NCI-H446 treated with DMSO at 0.1 percent for 48 hours (cell line): ENCODE measurements around the gene TNPO3.
"Not testable (repeated sequence)": the region's sequence is repeated elsewhere in the genome, so short reads cannot be mapped to it uniquely, and the experiment has no call there.

Source experiments
- DNase-seq: peaks from one replicate; lab custom pipeline; 2025; lab: John Stamatoyannopoulos, UW

TNPO3 gene

DNA sequence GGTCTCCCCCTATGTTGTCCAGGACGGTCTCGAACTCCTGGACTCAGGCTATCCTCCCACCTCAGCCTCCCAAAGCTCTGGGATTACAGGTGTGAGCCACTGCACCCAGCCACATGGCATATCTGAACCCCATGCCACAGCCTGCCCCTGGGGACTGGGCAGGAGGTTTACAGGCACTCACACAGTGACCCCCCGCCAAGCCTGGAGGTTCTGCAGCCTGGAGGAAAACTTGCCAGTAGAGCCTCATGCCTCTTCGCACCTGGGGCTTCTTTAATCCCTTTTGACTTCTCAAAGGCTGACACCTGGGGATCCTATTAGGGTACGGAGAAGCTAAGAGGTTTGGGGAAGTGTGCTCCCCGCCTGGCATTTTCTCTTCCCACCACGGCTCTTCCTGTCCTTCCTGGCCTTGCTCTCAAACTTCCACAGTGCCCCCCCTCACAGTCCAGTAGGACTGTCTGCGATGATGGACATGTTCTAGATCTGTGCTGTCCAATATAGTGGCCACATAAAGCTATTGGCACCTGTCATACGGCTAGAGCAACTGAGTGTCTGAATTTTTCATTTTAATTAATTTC lies 133.0 kb downstream of the TNPO3 start:
- DNase-seq, result no peak

DNA sequence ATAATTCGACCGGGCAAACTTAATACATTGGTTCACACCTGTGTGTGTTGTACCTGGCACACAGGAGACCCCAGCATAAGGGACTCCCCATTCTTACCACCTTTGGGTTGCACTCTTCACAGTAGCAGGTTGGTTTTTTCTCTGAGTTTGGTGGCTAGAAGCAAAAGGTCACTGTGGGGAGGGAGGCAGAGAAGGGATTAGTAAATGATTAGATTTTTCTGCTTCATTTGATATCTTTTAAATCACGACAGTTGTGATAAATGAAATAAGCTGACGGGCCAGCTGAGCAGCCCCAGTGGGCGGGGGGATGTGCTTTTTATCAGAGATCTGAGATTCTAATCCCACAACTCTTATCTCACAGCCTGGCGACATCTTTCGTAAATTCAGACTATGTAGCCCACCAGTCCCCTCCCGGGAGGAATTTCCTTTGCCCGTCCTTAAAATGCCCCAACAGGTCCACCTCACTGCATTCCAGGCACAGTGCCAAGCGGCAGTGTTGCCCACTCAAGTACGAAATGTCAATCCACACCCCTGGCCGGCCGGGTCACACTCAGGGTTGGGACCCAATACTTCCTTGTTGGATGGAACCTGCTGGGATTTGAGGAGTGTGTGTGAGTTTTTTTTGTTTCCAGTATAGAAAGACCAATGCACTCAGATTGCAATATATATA lies 133.9 kb downstream of the TNPO3 start:
- no peak for DNase-seq

DNA sequence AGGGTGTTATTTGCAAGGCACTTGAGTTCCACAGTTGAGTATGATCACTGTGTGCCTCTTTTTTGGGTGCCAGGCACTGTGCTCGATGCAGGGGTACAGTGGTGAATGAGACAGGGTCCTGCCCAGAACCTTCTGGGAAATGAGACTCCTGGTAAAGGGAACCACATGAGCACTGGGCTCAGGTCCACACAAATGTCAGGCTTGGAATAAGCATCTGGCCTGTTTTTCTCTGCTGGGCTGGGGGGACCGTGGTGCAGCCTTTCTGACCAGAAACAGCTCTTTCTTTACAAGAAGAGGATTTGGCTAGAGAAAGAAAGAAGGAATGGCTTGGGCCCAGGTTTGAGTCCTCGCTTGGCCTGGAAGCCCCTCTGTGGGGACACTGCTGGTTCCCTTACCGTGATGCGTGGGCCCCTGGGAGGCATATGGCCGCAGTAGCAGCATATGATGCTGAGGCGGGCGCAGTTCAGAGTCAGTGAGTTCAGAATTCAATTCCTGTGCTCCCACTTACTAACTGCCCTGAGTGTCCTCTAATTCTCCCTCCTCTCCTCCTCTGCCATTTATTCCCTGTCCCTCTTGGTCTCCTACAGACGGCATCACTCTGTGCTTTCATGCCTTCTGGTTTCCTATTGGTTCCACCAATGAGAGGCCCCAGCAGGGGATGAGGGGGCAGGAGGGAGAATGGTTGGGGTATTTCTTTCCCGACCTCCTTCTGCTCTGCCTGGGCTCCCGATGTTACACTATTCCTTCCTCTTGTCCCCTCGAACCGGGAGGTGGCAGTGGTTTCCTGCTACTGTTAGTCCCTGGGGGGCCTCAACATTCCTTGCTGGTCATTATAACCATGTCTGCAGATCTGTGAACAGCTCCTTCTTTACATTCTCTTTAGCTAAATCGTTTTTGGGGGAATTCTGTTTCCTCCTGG lies 134.8 kb downstream of the TNPO3 start:
- no peak for DNase-seq

DNA sequence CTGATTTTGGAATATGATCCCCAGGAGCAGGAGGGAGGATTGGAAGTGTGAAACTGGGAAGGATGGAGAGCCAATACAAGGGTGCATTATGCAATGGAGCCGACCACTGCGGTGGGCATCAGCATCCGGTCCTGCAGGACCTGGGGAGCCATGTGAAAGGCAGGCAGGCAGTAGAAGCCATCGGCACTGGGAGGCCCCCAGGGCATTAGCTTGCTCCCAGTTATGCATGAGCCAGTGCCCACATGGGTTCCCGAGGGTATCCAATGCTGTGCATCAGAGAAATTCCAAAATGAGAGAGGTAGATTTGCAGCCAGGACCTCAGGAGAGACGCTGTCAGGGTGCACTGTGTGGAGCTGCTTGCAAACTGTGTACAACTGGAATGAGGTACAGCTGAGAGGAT lies 135.7 kb downstream of the TNPO3 start:
- DNase-seq, result no peak

DNA sequence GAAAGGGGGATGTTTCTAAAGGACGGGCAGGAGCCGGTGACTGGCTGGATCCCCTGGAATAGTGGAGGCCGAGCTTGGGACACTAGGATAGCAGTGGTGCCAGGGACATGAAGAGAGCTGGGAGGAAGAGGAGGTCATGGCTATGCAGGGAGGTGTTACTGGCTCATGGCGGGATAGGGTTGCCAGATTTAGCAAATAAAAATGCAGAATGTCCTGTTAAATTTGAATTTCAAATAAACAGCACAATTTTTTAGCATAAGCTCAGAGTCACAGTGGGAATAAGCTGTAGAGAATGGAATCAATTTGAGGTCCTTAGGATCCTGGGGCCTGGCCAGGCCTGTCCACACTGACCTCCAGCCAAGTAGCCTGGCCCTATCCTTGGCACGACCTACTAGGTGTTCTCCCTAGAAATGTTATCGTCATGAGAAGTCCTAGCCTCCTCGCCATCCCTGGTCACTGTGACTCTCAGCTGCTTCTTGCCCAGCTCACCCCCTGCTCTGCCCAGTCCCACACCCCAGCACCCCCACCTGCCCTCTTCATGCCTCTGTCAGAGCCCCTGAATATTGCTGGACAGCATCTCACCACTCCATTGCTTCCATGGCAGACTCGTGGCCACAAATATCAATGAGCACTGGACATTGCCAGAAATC lies 136.8 kb downstream of the TNPO3 start:
- DNase-seq, result no peak

DNA sequence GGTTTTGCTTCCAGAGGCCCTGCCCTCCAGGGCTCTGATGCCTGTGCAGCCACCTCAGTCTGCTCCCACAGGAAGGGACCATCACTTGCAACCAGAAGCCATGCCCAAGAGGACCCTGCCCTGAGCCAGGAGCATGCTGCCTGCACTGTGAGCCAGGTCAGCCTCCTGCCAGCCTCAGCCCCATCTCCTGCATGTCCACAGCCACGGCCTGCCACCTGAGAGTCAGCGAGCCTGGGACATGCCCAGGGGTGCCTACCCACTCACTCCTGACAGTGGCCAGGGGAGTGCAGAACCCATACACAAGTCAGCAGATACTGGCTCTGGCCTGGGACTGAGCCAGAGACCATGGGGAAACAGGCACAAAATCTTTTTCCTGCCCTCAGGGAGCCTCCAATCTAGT lies 137.8 kb downstream of the TNPO3 start:
- DNase-seq, result no peak

DNA sequence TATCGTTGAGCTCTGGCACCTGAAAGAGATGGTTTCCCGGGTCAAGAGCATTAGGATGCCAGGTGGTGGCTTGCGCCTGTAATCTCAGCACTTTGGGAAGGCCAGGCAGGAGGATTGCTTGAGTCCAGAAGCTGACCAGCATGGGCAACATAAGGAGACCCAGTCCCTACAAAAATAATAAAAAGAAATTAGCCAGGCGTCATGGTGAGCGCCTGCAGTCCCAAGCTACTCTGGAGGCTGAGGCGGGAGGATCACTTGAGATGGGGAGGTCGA lies 138.3 kb downstream of the TNPO3 start:
- no peak for DNase-seq

DNA sequence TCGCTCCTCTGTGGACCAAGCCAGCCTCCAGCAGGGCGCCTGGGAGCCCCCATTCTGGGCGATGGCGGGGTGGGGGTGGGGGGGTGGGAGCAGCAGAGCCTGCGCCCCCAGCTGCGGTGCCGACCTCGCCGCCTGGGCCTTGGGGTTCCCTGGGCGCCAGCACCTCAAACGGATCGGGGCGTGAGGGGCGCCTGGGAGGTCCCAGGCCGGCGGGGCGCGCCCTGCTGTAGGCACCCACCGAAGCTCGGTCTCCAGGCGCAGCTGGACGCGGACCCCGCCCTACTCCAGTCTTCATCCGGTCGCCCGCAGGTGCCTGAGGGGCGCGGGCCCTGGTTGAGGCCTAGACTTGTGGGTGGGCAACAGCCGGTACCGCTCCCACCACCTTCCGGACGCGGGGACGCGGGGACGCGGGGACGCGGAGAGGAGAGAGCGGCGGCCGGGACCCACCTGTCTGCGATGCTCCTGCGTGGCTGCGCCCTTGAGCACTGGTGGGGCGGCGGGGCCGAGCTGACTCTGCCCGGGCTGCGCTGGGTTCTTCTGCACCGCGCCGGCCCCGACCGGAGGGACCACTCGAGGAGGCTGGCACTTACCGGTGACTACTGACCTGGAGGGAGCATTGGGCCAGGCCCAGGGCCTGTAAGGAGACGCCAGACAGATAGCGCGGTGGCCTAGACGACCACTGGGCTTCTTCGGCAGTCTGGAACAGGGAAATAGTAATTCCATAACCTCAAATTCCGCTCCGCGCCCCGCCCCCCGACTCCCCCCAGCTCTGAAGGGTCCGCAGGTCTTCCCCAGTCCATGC lies 138.9 kb downstream of the TNPO3 start:
- DNase-seq, result no peak

DNA sequence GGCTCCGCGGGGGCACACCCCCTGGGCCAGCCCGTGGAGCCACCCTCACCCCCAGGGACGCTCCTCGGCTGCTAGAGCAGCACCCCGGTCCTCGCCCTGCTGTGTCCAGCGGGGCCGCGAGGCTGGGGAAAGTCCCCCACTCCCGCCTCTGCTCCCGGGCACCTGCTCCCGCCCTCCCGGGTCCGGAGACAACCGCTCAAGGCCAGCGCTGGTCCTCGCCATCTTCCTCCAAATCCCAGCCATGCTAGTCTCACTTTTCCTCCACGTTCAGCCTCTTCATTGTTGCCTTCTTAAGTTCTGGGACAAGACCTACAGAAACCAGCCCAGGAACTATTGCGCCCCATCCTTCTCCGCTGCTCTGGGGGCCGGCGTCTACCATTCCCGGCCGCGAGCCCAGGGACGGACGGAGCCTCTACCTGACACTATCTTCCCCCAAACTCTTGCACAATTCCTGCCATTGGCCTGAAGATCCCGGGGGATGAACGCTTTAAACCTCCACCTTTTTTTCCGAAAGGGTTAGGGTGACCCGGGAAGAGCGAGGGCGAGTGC lies 139.6 kb downstream of the TNPO3 start:
- DNase-seq, result no peak

DNA sequence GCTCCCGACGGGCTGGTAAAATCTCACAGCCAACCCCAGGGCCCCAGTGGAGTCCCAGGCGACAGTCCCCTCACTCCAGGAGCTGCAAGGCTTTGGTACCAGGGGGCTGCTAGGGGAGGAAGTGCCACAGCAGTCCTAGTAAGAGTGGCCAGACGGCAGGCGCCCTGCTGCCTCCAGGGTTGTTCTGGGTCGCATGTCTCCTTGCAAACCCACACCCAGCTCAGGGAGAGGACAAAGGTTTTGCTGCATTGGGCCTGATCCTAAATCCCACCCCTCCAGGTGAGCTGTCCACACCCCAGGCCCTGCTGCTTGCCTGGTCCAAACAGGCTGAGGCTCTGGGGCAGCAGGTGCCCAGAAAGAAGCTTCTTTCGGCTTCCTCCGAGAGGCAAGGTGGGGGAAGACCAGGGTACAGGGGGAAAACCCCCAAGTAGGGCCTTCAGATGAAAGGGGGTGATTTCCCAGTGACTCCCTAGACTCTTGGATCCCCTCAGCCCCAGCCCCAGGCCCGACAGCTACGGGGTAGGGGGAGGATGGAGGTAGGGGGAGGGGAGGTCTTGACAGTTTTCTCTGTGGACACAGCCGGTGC lies 140.3 kb downstream of the TNPO3 start:
- no peak for DNase-seq

DNA sequence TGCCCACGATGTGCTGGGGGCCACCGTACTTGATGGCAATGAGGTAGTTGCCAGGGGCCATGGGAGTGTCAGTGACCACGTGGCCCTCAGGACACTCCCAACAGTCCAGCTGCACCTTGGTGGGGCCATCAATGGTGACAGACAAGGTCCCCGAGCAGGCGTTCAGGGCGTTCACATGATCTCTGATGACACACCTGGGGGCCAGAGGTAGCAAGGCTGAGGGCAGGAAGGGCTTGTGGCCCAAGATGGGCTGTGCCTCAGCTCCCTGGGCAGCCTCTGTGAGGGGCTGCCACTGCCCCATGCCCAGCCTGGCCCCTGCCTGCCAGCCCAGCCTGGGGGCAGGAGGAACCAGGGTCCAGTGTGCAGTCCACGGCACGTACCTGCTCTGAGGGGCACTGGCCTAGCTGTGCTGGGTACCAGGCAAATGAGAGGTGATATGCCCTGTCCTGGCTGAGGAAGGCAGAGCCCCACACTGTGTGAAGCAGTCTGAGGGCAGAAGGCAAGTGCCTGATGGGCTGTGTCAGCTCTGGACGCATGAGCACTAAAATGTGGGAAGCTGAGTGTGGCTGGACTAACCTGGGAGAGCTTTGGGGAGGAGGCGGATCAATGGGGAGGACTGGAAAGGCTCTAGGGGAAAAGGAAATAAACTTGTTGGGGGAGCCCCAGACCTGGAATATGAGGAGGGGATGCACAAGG lies 140.9 kb downstream of the TNPO3 start:
- no peak for DNase-seq

DNA sequence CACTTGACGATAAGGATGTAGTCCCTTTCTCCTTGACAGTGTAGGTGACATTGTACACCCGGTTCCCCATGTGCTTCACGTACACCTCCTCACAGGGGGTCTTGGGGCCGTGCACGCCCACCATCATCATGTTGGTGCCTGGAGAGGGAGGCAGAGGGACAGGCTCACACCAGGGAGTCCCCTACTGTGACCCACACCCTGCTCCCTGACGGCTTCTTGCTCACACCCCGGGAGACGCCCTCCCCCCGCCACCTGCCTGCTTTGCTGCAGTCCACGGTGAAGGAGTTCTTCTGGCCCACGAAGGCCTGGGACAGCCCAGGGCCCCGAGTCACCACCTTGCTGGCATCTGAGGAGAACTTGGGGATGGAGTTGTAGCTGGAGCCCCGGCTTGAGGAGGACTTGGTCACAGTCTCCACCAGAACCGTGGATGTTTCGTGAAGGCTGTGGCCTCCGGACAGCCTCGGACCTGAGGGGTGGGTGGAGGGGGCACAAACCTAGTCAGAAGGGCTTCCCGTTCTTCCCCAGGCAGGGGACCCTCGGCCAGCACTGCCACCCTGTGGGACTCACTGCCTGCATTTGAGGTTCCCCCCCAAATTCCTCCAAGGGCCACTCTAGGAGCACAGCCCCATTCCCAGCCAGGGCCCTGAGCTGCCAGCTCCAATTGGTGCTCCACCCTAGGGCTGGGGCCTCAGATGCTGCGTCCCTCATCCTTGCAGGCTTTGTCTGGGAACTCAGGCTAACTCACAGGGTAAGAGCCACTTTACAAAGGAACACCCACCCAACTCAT lies 142.0 kb downstream of the TNPO3 start:
- DNase-seq, result not testable (repeated sequence)

DNA sequence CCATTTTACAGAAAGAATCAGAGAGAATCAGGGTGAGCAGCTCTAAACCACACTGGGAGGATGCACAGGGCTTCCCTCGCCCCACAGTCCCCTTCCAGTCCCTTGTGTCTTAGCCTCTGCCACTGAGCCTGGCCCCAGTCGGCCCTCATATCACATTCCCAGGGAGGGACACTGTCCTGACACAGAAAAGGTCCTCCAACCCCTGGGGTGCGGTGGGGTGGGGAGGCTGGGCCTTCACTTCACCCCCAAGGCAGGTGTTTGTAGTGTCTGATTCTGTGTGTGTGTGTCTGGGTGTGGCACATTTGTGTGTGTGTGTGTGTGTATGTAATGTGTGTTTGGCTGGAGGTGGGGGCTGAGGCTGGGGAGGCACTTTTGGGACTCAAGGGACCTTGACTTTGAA lies 142.6 kb downstream of the TNPO3 start:
- no peak for DNase-seq

DNA sequence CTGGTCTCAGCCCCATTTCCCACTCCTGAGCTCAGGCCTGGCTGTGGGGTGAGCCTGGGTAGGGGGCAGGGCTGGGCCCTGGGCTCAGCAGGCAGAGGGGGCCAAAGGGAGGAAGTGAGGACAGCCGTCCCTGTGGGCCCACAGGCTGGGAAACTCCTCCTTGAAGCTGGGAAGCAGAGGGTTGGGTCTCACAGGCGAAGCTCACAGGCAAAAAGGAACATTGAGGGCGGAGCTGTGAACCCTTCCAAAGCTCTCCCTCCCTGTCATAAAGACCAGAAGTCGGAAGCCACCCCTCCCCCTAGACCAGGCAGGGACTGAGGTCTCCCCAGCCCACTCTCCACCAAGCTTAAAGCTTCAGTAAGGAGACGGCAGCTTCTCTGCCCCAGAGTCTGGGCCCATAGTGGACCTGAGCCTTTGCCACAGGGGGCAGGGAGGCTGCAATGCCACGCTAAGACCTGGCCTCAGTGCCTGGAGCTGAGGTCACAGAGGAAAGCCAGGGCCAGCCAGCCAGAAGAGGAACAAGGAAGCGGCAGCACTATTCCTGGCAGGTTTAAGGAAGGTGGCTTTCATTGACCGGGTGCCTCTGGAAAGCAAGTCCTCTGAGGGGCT lies 143.4 kb downstream of the TNPO3 start:
- DNase-seq, result no peak

DNA sequence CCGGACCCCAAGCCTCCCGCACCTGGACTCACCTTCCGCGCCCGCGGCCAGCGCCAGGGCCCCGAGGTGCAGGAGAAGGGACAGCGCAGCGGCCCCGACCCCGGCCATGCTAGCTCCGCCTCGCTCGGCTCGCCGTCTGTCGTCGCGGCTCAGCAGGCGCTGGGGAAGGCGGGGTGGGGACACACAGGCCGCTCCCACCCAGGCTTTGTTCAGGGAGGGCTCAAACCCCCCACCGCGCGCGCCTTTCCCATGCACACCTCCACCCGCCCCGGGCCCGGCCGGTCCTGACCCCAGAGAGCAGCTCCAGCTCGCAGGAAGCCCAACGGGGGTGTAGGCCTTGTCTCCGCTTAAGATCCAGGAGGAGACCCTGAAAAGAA lies 144.4 kb downstream of the TNPO3 start, which contains the start of gene KCP:
TSS of gene KCP (minus strand) at position 141 of the 377 bp plus-strand sequence. CDS start at position 108, 33 bp downstream.
- no peak for DNase-seq

DNA sequence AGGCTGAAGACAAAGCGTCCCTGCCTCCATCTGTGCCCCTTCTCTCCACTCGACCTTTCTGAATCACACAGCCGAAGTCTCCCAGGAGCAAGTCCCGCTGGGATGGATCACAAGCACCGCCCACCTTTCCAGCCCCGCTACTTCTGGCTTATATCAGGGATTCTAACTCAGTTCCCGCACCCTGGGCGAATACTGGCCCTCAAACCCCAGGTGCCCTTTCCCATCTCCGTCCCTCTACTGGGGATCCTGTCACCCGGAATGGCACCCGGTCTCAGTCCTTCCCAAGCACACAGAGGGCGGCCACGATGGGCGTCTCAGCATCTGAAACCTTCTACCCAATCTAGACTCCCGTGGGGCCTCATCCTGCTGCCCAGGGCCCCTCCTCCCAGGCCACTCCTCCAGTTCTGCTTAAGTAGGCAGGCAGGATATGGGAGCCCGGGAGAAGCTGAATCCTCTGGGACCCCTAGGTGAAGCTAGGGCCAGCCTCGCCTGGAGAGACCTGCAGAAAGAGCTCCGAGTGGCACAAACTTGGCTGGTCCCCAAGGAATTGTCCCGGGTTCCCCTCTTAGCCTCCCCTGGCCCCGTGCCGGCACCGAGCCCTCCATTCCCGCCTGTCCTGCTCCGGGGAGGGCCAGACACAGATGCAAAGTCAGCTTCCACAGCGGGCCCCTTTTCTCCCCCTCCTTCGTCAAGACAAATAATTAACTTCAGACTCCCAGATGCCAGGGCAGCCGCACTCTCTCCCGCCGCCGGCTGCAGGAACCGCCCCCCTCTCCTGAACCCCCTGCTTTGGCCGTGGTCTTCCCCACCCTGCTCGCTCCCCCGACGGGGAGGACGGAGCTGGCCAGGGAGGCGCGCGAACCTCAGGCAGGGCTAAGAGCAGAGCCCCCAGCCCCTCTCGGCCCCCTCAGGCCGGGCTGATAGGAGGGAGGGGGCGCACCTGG lies 145.0 kb downstream of the TNPO3 start:
- no peak for DNase-seq

DNA sequence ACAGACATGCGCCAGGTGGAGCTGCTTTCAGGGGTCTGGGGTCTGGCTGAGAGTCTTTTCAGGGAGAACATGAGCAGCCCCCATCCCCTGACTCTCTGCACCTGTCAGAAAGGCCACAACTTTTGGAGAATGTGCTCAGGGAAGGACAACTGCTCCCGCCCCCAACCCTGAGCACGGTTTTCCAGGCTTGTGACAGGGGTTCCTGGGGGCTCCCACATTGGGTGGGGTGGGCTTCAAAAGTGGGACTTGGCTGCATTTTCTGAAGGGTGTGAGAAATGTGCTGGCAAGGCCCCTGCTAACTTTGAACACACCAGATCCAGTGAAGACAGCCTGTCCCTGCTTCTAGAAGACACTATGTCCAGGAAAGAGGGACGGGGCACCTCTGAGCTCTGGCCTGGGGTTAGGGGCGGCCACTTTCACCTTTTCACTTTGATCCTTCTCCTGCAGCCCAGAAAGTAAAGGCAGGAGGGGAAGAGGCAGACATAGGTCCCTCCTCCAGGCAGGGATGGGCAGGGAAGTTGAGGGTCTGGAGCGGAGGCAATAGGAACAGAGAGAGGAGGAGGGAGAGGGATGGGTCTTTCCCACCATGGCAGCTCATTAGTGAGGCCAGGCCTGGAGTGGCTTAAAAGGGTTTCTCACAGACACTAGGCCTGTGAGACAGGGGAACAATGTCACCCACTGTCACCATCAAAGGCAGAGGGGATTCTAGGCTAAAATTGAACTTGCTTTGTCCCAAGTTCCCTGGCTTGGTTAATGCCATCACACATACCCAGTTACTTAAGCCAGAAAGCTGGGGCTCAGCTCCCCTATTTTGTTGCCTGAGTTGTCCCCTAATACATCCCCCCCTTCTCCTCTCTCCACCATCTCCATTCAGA lies 145.9 kb downstream of the TNPO3 start:
- DNase-seq, result no peak
